ENCODE measurements around the gene SMCP. TPM values are rescaled to one million over a fixed set of nuclear protein-coding genes. Genes with fewer than 3 reads are reported as not detected.

The SMCP gene
- total RNA-seq, 3 donors from 2014 or later (not counting 1 experiment from before 2014, with no cell fraction given), result not detected

DNA sequence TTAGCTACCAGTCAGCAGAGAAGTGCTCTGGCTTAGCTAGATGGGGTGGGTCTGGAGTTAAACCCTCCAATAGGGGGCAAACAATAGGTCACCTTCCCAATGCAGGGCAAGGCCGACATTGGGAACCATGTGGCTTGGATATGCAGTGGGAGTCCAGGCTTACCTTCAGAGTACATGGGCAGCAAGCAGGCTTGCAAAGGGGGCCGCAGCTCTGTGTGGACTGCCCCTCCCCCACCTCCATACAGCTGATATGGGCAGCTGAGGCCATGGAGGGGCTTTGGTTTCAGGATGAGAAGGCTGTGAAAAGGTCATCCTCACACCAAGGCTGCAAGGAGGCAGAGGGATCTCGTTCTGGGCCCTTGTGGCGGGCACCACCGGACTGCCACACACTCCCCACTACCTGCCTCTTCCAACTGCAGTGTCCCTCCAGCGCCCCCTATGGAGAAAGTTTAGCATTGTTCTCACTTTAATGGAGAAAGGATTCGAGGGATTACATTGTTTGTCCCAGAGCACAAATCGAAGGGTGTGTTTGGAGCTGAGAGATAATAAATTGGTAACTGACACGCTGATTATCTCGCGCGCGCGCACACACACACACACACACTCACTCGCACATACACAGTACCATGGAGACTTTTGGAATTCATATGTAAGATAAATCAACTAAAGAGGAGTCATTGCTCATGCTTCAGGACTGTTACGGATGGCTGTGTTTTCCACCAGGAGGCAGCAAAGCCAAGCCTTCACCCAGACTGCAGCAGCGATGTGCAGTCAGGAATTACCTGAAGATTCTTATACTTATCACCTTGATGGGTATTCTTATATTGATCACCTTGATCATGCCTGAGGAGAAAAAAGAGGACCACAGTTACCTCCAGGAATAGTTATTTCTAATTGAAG is 7.0 kb upstream of the SMCP start:
- H3K36me3 Mint-ChIP-seq, result no peaks in the 10 kb centered on the region
- H3K4me3 ChIP-seq (ENCODE audit: low read length), result no peak overlapping the region
- no peaks in the 10 kb centered on the region for H3K9me3 ChIP-seq (ENCODE audit: control insufficient read depth, insufficient read depth, low read length)
- TF ChIP-seq CTCF (IDR thresholded peaks at IDR 0.05), result no peak
- H3K4me3 Mint-ChIP-seq, result no peak overlapping the region
- no peak overlapping the region for H3K27ac Mint-ChIP-seq
- DNase-seq (no peak), ATAC-seq (no peak)
- peaks cover 8 to 19% of the 10 kb centered on the region in 2 donors for H3K27me3 Mint-ChIP-seq (ENCODE audit: low read depth in 2 of 2)
- H3K27me3 ChIP-seq (ENCODE audit: control insufficient read depth, insufficient read depth, low read length), result no peaks in the 10 kb centered on the region
- H3K9me3 Mint-ChIP-seq, result no peaks in the 10 kb centered on the region
- H3K4me1 ChIP-seq (ENCODE audit: control insufficient read depth, insufficient read depth, low read length), result no peaks in the 10 kb centered on the region
- intact Hi-C loops (cut with micrococcal nuclease), result loop anchor here (1.0 kb wide), 1 partner anchor 55 kb away; no protein-coding TSS in a partner anchor
- H3K36me3 ChIP-seq (ENCODE audit: control insufficient read depth, insufficient read depth, low read length), result no peaks in the 10 kb centered on the region
- no peaks in the 10 kb centered on the region for H3K4me1 Mint-ChIP-seq
- H3K27ac ChIP-seq (ENCODE audit: low read length), result no peak overlapping the region
- 49% methylated on average over 6 of the region's 17 CpGs for WGBS (ENCODE audit: insufficient coverage)

DNA sequence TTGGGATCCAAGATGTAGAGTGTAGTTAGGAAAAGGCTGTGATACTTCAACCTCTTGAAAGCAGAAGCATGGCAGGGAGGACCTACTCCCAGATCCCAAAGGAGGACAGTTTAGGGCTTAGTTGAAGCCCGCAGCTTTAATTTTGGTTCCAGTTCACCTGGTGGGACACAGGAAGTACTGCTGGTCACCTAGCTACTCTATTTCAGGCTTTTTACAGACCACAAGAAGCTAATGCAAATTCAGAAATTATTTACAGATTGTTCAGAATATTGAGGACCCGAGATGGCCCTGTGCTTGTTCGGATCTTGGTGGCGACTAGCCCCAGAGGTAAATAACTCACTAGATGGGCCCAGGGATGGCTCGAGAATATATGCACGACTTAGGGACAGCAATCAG is 6.4 kb upstream of the SMCP start:
- H3K27me3 ChIP-seq (ENCODE audit: control insufficient read depth, insufficient read depth, low read length), result no peaks in the 10 kb centered on the region
- intact Hi-C loops (cut with micrococcal nuclease), result loop anchor here (1.0 kb wide), 1 partner anchor 55 kb away; no protein-coding TSS in a partner anchor

DNA sequence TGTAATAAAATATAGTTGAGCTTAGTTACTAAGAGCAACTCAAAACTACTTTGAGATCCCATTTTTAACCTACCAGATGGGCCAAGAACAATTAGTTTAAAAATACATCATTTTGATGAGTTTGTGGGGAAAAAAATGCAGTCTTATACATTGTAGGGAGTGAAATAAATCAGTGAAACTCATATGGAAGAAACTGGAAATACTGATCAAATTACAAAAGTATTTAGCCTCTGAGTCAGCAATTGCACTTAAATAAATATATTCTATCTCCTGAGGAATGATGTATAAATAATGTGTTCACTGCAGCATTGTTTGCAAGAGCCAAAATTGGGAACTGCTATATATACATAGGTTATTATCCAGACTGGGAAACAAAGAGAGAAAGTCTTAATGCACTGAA is 4.6 kb upstream of the SMCP start:
- no peak for ATAC-seq
- H3K4me3 Mint-ChIP-seq, result no peak overlapping the region
- Histone ChIP-seq H3K9me3 (ENCODE audit: control insufficient read depth, insufficient read depth, low read length) (no peaks in the 10 kb centered on the region), H3K36me3 (ENCODE audit: control insufficient read depth, insufficient read depth, low read length) (no peaks in the 10 kb centered on the region), H3K4me1 (ENCODE audit: control insufficient read depth, insufficient read depth, low read length) (no peaks in the 10 kb centered on the region), H3K27ac (ENCODE audit: low read length) (no peak overlapping the region), H3K4me3 (ENCODE audit: low read length) (no peak overlapping the region), H3K27me3 (ENCODE audit: control insufficient read depth, insufficient read depth, low read length) (no peaks in the 10 kb centered on the region)
- no peak for DNase-seq
- H3K4me1 Mint-ChIP-seq, result no peaks in the 10 kb centered on the region
- H3K36me3 Mint-ChIP-seq, result no peaks in the 10 kb centered on the region
- H3K27me3 Mint-ChIP-seq (ENCODE audit: low read depth in 2 of 2), result peaks cover 10 to 38% of the 10 kb centered on the region in 2 donors
- H3K9me3 Mint-ChIP-seq, result no peaks in the 10 kb centered on the region
- no peak overlapping the region for H3K27ac Mint-ChIP-seq
- TF ChIP-seq CTCF (IDR thresholded peaks at IDR 0.05), result no peak
- intact Hi-C loops (cut with micrococcal nuclease), result no loop called here

More for the DNA sequence above, 6.4 kb upstream of the SMCP start:
- WGBS (ENCODE audit: insufficient coverage), result 89% methylated on average over 6 of the region's 6 CpGs
- no peaks in the 10 kb centered on the region for H3K4me1 Mint-ChIP-seq
- no peak for ATAC-seq
- no peaks in the 10 kb centered on the region for H3K36me3 Mint-ChIP-seq
- no peak for DNase-seq
- Histone ChIP-seq H3K4me1 (ENCODE audit: control insufficient read depth, insufficient read depth, low read length) (no peaks in the 10 kb centered on the region), H3K36me3 (ENCODE audit: control insufficient read depth, insufficient read depth, low read length) (no peaks in the 10 kb centered on the region), H3K27ac (ENCODE audit: low read length) (no peak overlapping the region), H3K9me3 (ENCODE audit: control insufficient read depth, insufficient read depth, low read length) (no peaks in the 10 kb centered on the region), H3K4me3 (ENCODE audit: low read length) (no peak overlapping the region)
- H3K9me3 Mint-ChIP-seq, result no peaks in the 10 kb centered on the region
- no peak overlapping the region for H3K4me3 Mint-ChIP-seq
- H3K27me3 Mint-ChIP-seq (ENCODE audit: low read depth in 2 of 2), result peaks cover 8 to 22% of the 10 kb centered on the region in 2 donors
- TF ChIP-seq CTCF (IDR thresholded peaks at IDR 0.05), result no peak
- no peak overlapping the region for H3K27ac Mint-ChIP-seq
